Inflammatory macrophage treated with lipopolysaccharide for 1 hour (primary cell): ENCODE data around the gene S100P.
"Not testable (repeated sequence)": the region's sequence is repeated elsewhere in the genome, so short reads cannot be mapped to it uniquely, and the experiment has no call there.

ENCODE experiments used
- DNase-seq, 2 donors: peaks; one replicate each; pipeline ENCODE4 v3.0.0-alpha.2; 2020 to 2022

Gene S100P

DNA sequence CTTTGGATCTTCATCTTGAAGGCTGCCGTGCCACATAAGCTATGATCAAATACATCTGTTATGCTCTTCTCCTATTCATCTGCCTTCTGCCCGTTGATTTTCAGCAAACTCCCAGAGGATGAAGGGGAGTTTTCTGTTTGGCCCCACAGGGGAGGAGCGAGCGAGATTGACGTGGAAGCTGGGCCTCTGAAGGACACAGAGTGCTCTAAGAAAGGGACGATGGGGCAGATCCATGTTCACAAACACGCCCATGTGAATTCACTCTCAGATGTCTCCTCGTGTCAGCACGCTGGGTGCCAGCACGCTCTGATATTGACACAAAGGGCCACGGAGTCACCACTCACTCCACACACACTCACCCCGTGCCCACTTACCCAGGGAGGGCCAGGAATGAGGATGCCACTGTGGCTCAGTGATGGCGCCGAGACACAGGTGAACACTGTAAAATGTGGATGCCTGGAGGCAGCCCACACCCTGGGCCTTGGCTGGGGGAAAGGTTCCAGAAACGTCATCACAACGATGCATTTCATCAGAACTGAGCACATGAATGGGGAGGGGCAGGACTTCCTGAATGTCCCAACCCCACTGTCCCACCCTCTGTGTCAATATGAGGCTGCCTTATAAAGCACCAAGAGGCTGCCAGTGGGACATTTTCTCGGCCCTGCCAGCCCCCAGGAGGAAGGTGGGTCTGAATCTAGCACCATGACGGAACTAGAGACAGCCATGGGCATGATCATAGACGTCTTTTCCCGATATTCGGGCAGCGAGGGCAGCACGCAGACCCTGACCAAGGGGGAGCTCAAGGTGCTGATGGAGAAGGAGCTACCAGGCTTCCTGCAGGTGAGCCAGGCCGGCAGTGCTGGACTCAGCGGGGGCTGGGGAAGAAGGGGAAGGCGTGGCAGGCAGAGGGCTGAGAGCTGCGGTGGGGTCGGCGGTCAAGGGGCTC is at the start of gene S100P:
S100P (plus strand) TSS at position 648 of the 946 bp plus-strand sequence; CDS start at position 703, 55 bp downstream.
- DNase-seq, result peak; percentile 31 to 37

GRCh38 chr4:6644792-6645530 is 48.7 kb upstream of the S100P start:
- no peak for DNase-seq

- no peak for DNase-seq
These were observed 46.5 kb upstream of the S100P start for GRCh38 chr4:6647169-6647568.

DNA sequence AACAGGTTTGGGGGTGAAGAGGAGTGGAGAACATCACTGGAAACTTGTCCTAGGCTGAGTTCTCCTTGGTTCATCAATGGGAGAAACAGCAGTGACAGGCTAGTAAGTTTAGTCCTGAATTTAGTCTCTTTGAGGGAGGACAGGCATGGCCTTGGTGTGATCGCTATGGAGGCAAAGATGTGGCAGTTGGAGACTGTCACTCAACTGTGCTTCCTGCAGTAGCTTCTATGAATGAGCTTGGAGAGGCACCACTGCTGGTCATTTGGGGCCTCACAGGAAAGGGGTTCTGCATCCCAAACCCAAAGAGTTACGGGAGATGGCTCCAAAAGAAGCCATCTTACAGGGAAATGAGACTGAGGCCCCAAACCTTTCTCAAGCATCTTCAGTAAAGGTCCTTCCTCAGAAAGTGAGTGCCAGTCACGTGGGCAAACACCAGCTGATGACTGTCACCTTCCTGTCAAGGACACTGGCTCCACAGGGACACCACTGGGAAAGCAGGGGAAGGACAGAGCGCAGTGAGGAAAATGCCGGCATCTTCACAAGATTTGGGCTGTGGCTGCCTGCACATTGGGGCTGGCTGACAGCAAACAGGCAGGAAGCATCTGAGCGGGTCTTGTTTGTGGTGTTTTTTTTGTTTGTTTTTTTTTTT is 46.0 kb upstream of the S100P start:
- DNase-seq, result no peak

DNA sequence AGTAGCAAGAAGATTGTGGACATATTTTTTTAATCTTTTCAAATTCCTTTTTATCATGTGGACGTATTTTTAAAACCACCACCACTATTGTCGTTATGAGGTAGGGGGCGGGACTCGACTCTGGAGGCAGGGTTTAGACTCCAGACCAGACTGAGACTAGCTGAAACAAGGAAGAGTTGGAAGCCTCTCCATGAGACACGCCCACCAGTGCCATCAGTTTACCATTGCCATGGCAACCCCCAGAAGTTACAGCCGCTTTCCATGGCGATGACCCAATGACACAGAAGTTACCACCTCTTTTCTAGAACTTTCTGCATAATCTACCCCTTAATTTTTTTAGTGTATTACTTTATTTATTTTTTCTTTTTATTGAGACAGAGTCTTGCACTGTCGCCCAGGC is 44.5 kb upstream of the S100P start:
- DNase-seq, result no peak

DNA sequence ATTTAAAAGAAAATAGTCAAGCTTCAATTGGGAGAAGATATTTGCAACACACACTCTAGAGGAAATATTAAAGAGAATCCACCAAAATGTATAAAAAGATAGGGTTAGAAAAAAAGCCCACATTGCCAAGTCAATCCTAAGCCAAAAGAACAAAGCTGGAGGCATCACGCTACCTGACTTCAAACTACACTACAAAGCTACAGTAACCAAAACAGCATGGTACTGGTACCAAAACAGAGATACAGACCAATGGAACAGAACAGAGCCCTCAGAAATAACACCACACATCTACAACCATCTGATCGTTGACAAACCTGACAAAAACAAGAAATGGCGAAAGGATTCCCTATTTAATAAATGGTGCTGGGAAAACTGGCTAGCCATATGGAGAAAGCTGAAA is 39.5 kb upstream of the S100P start:
- DNase-seq, result not testable (repeated sequence)

GRCh38 chr4:6655291-6655690 is 38.4 kb upstream of the S100P start:
- DNase-seq, result not testable (repeated sequence)

DNA sequence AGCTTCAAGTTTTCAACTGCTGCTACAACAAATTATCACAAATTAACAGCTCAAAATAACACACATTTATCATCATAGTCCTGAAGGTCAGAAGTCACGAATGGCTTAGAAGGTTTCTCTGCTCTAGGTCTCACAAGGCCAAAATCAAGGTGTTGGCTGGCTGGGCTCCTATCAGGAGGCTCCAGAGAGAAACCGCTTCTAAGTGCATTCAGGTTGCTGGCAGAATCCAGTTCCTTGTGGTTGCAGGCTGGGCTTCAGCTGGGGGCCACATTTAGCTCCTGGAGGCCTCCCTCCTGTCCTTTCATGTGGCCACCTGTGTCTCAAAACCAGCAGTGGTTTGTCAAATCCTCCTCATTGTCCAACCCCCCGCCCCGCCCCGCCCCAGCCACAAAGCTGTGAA is 37.8 kb upstream of the S100P start:
- DNase-seq, result no peak

- DNase-seq, result no peak
These were observed 36.2 kb upstream of the S100P start for GRCh38 chr4:6657242-6658208.

DNA sequence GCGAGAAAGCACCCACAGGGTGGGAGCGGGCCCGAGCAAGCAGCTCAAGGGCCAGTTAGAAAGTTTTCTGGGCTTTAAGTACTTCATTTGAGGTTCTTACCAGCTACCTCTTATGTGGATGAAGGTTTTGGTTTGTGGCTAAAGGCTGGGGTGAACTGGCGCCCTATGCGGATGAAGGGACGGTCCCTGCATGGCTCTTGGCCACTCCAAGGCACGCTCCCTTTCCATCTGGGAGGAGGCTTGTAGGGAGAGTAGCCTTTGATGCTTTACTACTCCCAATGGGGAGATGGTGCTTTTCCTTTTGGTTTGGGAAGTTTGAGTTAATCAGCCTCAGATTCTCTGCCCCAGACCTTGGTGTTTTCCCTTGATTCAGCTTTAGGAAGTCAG is 35.5 kb upstream of the S100P start:
- no peak for DNase-seq

DNA sequence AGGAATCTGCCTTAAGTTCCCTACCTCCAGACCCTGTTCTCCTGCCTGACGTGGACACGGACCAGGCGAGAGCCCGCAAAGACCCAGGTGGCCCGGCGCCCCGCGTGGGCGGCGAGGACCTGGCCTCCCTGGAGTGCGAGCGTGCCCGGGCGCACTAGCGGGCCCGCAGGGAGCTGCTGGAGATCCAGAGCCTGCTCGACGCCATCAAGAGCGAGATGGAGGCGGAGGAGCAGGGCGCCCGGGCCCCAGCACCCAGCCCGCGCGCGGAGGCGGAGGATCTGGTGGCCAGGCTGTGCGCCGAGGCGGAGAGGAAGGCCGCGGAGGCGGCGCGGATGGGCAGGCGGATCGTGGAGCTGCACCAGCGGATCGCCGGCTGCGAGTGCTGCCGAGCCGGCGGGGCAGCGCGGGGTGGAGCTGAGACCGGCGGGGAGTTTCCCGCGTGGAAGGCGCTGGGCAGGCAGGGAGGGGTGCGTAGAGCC is 35.0 kb upstream of the S100P start:
- peak in 1 of 2 donors; percentile 42 for DNase-seq

GRCh38 chr4:6659897-6660296 is 33.8 kb upstream of the S100P start:
- no peak for DNase-seq

DNA sequence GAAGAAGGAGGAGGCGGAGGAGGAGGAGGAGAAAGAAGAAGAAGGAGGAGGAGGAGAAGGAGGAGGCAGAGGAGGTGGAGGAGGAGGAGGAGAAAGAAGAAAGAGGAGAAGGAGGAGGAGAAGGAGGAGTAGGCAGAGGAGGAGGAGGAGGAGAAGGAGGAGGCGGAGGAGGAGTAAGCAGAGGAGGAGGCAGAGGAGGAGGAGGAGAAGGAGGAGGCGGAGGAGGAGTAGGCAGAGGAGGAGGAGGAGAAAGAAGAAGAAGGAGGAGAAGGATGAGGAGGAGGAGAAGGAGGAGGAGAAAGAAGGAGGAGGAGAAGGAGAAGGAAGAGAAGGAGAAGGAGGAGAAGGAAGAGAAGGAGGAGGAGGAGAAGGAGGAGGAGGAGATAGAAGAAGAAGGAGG is 33.2 kb upstream of the S100P start:
- DNase-seq, result no peak

- no peak for DNase-seq
These were observed 31.1 kb upstream of the S100P start for GRCh38 chr4:6662591-6662990.

DNA sequence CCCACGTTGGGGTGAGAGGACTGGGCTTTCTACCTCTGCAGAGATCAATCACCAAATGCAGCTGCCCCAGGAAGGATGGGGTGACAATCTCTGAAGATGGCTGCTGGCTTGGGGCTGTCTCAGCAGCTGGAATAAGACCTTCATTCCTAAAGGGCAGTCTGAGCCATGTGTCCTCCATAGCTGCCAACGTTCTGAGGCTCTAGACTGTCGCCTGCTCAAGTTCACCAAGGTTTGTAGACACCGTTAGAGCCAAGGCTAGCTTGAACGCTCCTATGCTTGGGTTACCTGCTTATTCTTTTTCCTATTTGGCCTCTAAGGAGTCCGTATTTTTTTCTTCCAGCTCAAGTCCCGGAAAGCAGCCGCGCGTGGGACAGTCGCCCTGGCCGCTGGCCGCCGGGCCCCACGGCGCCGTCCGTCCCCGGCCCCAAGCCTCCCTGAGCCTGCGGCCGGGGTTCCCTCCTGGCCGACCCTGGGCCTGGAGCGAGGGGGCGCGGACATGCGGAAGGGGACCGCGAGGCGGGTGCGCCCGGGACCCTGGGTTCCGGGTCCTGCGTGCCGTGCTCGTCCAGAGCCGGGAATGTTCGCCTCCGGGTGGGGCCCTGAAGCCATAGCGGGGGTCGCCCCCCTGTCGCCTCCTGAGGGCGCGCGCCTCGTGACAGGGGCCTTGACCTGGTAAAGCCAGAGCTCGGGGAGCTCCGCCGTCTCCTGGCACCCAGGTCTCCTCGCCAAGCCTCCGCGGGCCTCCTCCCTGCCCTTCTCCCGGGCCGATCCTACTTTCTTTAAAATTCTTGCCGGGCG is 29.9 kb upstream of the S100P start:
- DNase-seq, result no peak

DNA sequence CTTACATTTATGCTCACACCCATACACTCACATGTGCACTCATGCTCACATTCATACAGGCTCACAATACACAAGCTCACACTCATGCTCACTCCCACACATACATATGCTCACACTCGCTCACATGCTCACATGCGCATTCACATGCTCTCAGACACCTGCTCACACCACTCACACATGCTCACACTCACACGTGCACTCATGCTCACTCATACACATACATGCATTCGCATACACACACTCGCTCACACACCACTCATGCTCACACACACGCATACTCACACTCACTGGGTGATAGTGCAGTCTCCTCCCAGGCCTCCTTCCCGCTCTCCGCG is 28.4 kb upstream of the S100P start:
- DNase-seq, result no peak

DNA sequence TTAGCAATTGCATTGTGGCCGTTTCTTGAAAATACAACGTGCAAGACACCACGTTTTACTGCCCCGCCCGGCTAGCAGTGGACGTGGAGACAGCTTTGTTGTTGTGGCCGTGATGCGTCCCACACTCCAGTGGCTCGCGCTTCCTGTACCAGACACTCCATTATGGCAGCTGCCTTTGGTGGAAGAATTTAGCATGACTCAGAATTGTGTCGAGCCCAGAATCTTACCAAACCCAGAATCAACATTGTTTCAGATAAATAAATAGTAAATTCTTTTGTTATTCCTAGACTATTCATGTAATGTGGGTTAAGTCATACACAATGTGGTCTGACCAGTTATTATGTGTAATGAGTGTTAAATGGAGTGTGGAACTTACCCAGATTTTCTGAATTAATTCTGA is 25.3 kb upstream of the S100P start:
- no peak for DNase-seq

DNA sequence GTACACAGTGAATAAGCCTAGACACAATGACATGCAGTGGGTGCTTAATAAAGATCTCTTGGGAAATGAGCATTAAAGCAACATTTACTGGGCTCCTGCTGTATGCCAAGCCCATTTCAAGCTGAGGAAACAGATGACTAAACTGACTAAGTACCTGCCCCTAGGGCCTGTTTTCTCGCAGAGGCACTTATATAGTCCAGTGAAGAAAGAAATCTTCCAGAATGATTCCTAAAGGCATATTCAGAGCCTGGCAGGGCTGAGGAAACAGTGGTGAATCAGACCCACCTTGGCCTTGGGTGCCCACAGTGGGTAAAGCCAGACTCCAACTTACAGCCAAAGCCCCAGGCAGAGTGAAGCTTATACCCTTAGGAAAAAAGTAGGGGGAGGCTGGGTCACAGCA is 22.0 kb upstream of the S100P start:
- no peak for DNase-seq

- DNase-seq, result no peak
These were observed 21.5 kb upstream of the S100P start for GRCh38 chr4:6672131-6672530.

- DNase-seq, result not testable (repeated sequence)
These were observed 21.0 kb upstream of the S100P start for GRCh38 chr4:6672541-6673190.

GRCh38 chr4:6673191-6673659 is 20.5 kb upstream of the S100P start:
- not testable (repeated sequence) for DNase-seq
